Adipocyte (in vitro differentiated cells): ENCODE results near the gene UTRN.

Experiments used
- DNase-seq: peaks from one replicate; pipeline ENCODE4 v3.0.0-alpha.2; 2015; ENCODE audit warnings: low read depth
- H3K27me3 ChIP-seq: replicated peaks from 2 replicates; pipeline ENCODE4 v1.7.0; 2013; ENCODE audit warnings: mild to moderate bottlenecking, low read length, moderate library complexity; ENCODE audit not compliant: control insufficient read depth, insufficient read depth
- H3K36me3 ChIP-seq: 2 replicates; pipeline ENCODE4 v1.7.0; 2013; ENCODE audit warnings: low read length, mild to moderate bottlenecking, moderate library complexity; ENCODE audit not compliant: control insufficient read depth, insufficient read depth, severe bottlenecking
- H3K4me1 ChIP-seq: 2 replicates; pipeline ENCODE4 v1.7.0; 2013; ENCODE audit warnings: mild to moderate bottlenecking, low read length, moderate library complexity; ENCODE audit not compliant: control insufficient read depth, insufficient read depth
- H3K4me3 ChIP-seq: 2 replicates; pipeline ENCODE4 v1.7.0; 2013; ENCODE audit warnings: mild to moderate bottlenecking, low read length, moderate library complexity
- H3K9ac ChIP-seq: 2 replicates; pipeline ENCODE4 v1.7.0; 2013; ENCODE audit warnings: mild to moderate bottlenecking, low read length, moderate library complexity
- H3K9me3 ChIP-seq: 2 replicates; pipeline ENCODE4 v1.7.0; 2013; ENCODE audit warnings: mild to moderate bottlenecking, low read length, moderate library complexity; ENCODE audit not compliant: control insufficient read depth

The UTRN gene

GRCh38 chr6:144284783-144285547 lies at the start of gene UTRN:
Gene UTRN, plus strand, starts transcription at chr6:144285335. Its CDS starts 6,494 bp downstream, at chr6:144291829.
- peak within 1 kb of the TSS; percentile 97 for H3K9ac ChIP-seq
- no peaks in the 10 kb centered on the region for H3K27me3 ChIP-seq
- H3K4me1 ChIP-seq: peaks cover 14% of the 10 kb centered on the region
- DNase-seq: peak; percentile 91
- no peaks in the 10 kb centered on the region for H3K36me3 ChIP-seq
- peak within 1 kb of the TSS; percentile 93 for H3K4me3 ChIP-seq
- no peaks in the 10 kb centered on the region for H3K9me3 ChIP-seq

- Histone ChIP-seq H3K36me3 (no peaks in the 10 kb centered on the region), H3K4me1 (peaks cover 21% of the 10 kb centered on the region), H3K27me3 (no peaks in the 10 kb centered on the region), H3K9ac (no peak overlapping the region), H3K4me3 (no peak overlapping the region), H3K9me3 (peaks cover 14% of the 10 kb centered on the region)
- no peak for DNase-seq
These were observed 40.4 kb upstream of the UTRN start for GRCh38 chr6:144244688-144245087.

- peaks cover 14% of the 10 kb centered on the region for H3K9me3 ChIP-seq
- no peaks in the 10 kb centered on the region for H3K27me3 ChIP-seq
- no peaks in the 10 kb centered on the region for H3K36me3 ChIP-seq
- DNase-seq: no peak
- no peak overlapping the region for H3K9ac ChIP-seq
- peaks cover 43% of the 10 kb centered on the region for H3K4me1 ChIP-seq
- no peak overlapping the region for H3K4me3 ChIP-seq
These were observed 38.1 kb upstream of the UTRN start for GRCh38 chr6:144246988-144247387.

GRCh38 chr6:144248003-144248402 lies 37.1 kb upstream of the UTRN start:
- H3K4me1 ChIP-seq: peaks cover 52% of the 10 kb centered on the region
- H3K9me3 ChIP-seq: peaks cover 14% of the 10 kb centered on the region
- peak overlapping the region; percentile 75 for H3K9ac ChIP-seq
- H3K27me3 ChIP-seq: no peaks in the 10 kb centered on the region
- DNase-seq: no peak
- H3K36me3 ChIP-seq: no peaks in the 10 kb centered on the region
- H3K4me3 ChIP-seq: peak overlapping the region; percentile 66

GRCh38 chr6:144248476-144249301 lies 36.4 kb upstream of the UTRN start:
- peaks cover 52% of the 10 kb centered on the region for H3K4me1 ChIP-seq
- peak overlapping the region; percentile 75 for H3K9ac ChIP-seq
- H3K36me3 ChIP-seq: no peaks in the 10 kb centered on the region
- H3K27me3 ChIP-seq: no peaks in the 10 kb centered on the region
- H3K9me3 ChIP-seq: peaks cover 14% of the 10 kb centered on the region
- peak overlapping the region; percentile 66 for H3K4me3 ChIP-seq
- peak; percentile 91 for DNase-seq

GRCh38 chr6:144250276-144250675 lies 34.9 kb upstream of the UTRN start:
- H3K27me3 ChIP-seq: no peaks in the 10 kb centered on the region
- H3K9ac ChIP-seq: no peak overlapping the region
- H3K36me3 ChIP-seq: no peaks in the 10 kb centered on the region
- peaks cover 14% of the 10 kb centered on the region for H3K9me3 ChIP-seq
- H3K4me1 ChIP-seq: peaks cover 52% of the 10 kb centered on the region
- no peak overlapping the region for H3K4me3 ChIP-seq
- DNase-seq: no peak

GRCh38 chr6:144252259-144252658 lies 32.9 kb upstream of the UTRN start:
- Histone ChIP-seq H3K36me3 (no peaks in the 10 kb centered on the region), H3K4me1 (peaks cover 52% of the 10 kb centered on the region), H3K9ac (peak overlapping the region; percentile 46), H3K27me3 (no peaks in the 10 kb centered on the region), H3K4me3 (peak overlapping the region; percentile 11), H3K9me3 (no peaks in the 10 kb centered on the region)
- DNase-seq: no peak

- no peaks in the 10 kb centered on the region for H3K36me3 ChIP-seq
- H3K9ac ChIP-seq: no peak overlapping the region
- H3K27me3 ChIP-seq: no peaks in the 10 kb centered on the region
- H3K4me3 ChIP-seq: no peak overlapping the region
- peaks cover 26% of the 10 kb centered on the region for H3K4me1 ChIP-seq
- DNase-seq: peak; percentile 25
- H3K9me3 ChIP-seq: no peaks in the 10 kb centered on the region
These were observed 25.1 kb upstream of the UTRN start for GRCh38 chr6:144259986-144260385.

- Histone ChIP-seq H3K9me3 (no peaks in the 10 kb centered on the region), H3K4me1 (peaks cover 44% of the 10 kb centered on the region), H3K27me3 (no peaks in the 10 kb centered on the region), H3K9ac (no peak overlapping the region), H3K4me3 (no peak overlapping the region), H3K36me3 (no peaks in the 10 kb centered on the region)
- DNase-seq: no peak
These were observed 22.4 kb upstream of the UTRN start for GRCh38 chr6:144262470-144263369.

- no peaks in the 10 kb centered on the region for H3K9me3 ChIP-seq
- peaks cover 44% of the 10 kb centered on the region for H3K4me1 ChIP-seq
- no peaks in the 10 kb centered on the region for H3K27me3 ChIP-seq
- H3K4me3 ChIP-seq: no peak overlapping the region
- H3K36me3 ChIP-seq: no peaks in the 10 kb centered on the region
- H3K9ac ChIP-seq: peak overlapping the region; percentile 58
- peak; percentile 27 for DNase-seq
These were observed 21.3 kb upstream of the UTRN start for GRCh38 chr6:144263786-144264185.
